Measurements from ENCODE around the gene COMT. TPM values are rescaled to one million over a fixed set of nuclear protein-coding genes. Genes with fewer than 3 reads are reported as not detected.

Gene COMT
- total RNA-seq, 4 donors from 2014 or later, result 58.5 to 103 (median 85.3) TPM

DNA sequence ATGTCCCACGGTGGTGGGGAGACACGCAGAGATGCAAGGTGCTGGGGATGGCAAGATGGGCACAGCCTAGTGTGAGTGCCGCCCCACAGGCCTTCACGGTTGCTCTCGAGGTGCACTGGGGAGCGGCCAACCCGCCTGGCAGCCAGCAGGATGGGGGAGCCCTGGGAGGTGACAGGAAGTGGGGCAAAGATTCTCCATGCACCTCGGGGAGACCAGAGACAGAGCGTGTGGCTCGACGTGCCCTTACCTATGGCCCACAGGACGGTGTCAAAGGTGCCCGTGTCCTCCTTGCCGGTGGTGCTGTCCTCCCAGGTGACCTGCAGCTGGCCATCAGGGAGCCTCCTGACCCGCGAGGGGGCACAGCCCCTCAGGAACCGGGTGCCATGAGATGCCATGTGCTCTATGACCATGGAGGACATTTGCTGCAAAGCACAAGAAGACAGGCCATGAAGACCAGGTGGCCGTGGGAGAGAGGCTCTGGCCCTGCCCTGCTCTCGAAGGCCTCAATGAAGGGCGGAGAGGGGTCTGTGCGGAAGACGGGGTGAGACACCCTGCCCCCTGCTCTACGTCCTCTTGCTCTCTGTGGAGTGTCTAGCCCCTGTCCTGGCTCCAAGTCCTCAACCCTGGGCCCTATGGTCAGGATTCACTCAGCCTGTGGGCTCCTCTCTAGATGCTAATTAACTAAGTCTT is 46.3 kb upstream of the COMT start:
- no peak overlapping the region for H3K4me3 ChIP-seq
- in situ Hi-C loops (cut with MboI; ENCODE audit: low pct_ligation_motif_present in 1 of 4, low pct_unique_long_range_greater_than_20kb in 1 of 4, low sequenced_read_pairs in 3 of 4) (no loop called here), intact Hi-C loops (cut with DNase I; ENCODE audit: low total_unique reads) (no loop called here)
- H3K27ac ChIP-seq, result no peak overlapping the region
- H3K4me1 ChIP-seq, result peaks cover 0 to 9% (median 4%) of the 10 kb centered on the region in 4 donors
- H3K36me3 ChIP-seq, result no peaks in the 10 kb centered on the region
- H3K27me3 ChIP-seq, result no peaks in the 10 kb centered on the region
- no peak for DNase-seq
- 91 to 92% methylated on average over 8 to 18 of the region's 23 CpGs for WGBS, 2 donors (ENCODE audit: low coverage in 1 of 2)
- H3K9me3 ChIP-seq, result no peaks in the 10 kb centered on the region
- no peak for TF ChIP-seq POLR2AphosphoS5 (IDR thresholded peaks at IDR 0.05)
- TF ChIP-seq POLR2A (IDR thresholded peaks at IDR 0.05), result no peak
- TF ChIP-seq, protein P1, sequence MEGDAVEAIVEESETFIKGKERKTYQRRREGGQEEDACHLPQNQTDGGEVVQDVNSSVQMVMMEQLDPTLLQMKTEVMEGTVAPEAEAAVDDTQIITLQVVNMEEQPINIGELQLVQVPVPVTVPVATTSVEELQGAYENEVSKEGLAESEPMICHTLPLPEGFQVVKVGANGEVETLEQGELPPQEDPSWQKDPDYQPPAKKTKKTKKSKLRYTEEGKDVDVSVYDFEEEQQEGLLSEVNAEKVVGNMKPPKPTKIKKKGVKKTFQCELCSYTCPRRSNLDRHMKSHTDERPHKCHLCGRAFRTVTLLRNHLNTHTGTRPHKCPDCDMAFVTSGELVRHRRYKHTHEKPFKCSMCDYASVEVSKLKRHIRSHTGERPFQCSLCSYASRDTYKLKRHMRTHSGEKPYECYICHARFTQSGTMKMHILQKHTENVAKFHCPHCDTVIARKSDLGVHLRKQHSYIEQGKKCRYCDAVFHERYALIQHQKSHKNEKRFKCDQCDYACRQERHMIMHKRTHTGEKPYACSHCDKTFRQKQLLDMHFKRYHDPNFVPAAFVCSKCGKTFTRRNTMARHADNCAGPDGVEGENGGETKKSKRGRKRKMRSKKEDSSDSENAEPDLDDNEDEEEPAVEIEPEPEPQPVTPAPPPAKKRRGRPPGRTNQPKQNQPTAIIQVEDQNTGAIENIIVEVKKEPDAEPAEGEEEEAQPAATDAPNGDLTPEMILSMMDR (IDR thresholded peaks at IDR 0.05), result no peak
- no peak for TF ChIP-seq EP300 (IDR thresholded peaks at IDR 0.05; ENCODE audit: low read depth)

DNA sequence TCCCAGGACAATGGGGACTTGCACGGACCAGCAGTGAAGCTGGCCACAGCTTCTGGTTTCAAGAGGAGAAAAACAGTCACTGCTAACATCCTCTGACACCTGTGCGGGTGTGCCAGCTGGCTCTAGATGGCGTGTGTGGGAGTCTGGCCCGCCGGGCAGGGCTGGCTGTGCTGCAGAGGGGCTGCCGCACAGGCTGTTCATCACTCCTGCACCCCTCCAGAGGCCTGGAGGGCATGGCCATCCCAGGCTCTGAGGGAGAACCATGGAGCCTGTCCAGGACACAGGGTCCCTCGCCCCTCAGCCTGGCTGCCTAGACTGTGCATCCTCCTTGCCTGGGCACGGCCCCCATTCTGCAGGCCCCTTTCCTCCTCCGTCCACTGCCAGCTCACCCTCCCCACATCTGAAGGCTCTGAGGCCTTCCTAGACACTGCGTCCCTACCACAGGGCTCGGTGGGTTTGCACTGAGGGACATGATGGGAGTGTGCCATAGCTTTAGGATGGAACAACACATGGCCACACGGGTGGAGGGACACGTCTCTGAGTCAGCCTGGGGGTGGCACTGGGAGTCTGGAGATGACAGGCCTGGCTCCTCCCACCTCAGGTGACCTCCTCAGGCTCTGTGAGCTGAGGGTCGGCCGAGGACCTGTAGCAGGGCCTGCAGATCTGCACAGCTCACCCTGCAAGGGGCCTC is 44.8 kb upstream of the COMT start:
- in situ Hi-C loops (cut with MboI; ENCODE audit: low pct_ligation_motif_present in 1 of 4, low pct_unique_long_range_greater_than_20kb in 1 of 4, low sequenced_read_pairs in 3 of 4), result no loop called here
- peaks cover 0 to 14% (median 7%) of the 10 kb centered on the region in 4 donors for H3K4me1 ChIP-seq
- H3K9me3 ChIP-seq, result no peaks in the 10 kb centered on the region
- no peaks in the 10 kb centered on the region for H3K36me3 ChIP-seq
- WGBS, 2 donors (ENCODE audit: low coverage in 1 of 2), result 83% methylated on average over 11 of the region's 15 CpGs; no CpG with 5 or more reads in 1 of the 2 donors
- TF ChIP-seq, protein P1 (IDR thresholded peaks at IDR 0.05), result no peak
- no peak for TF ChIP-seq EP300 (IDR thresholded peaks at IDR 0.05; ENCODE audit: low read depth)
- TF ChIP-seq POLR2AphosphoS5 (IDR thresholded peaks at IDR 0.05), result no peak
- TF ChIP-seq POLR2A (IDR thresholded peaks at IDR 0.05), result no peak
- H3K27me3 ChIP-seq, result no peaks in the 10 kb centered on the region
- intact Hi-C loops (cut with DNase I; ENCODE audit: low total_unique reads), result no loop called here
- no peak overlapping the region for H3K27ac ChIP-seq
- DNase-seq, result no peak
- no peak overlapping the region for H3K4me3 ChIP-seq

DNA sequence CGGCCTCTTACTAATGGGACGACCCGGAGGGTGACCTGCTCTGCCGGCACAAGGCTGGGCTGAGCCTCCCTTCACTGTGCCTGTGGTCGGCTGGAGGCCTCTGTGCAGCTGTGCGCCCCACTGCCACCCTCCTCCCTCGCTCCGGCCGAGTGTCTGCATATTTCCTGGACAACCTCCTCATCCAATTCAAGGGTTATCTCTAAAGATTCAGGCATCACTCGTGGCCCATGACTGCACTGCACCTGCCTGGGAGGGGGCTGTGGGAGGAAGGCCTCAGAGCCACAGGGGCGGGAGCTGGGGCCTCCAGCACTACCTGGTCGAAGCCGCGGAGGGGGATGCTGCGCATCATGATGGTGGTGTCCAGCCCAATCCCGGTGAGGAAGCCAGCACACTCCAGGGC is 43.8 kb upstream of the COMT start:
- H3K36me3 ChIP-seq, result no peaks in the 10 kb centered on the region
- DNase-seq, result no peak
- peaks cover 0 to 8% (median 6%) of the 10 kb centered on the region in 4 donors for H3K4me1 ChIP-seq
- no peak overlapping the region for H3K27ac ChIP-seq
- 90% methylated on average over 15 of the region's 16 CpGs; no CpG with 5 or more reads in 1 of the 2 donors for whole genome bisulfite sequencing, 2 donors (ENCODE audit: low coverage in 1 of 2)
- H3K9me3 ChIP-seq, result no peaks in the 10 kb centered on the region
- no peak overlapping the region for H3K4me3 ChIP-seq
- in situ Hi-C loops (cut with MboI; ENCODE audit: low pct_ligation_motif_present in 1 of 4, low pct_unique_long_range_greater_than_20kb in 1 of 4, low sequenced_read_pairs in 3 of 4), result no loop called here
- intact Hi-C loops (cut with DNase I; ENCODE audit: low total_unique reads), result no loop called here
- TF ChIP-seq POLR2AphosphoS5 (IDR thresholded peaks at IDR 0.05) (no peak), POLR2A (IDR thresholded peaks at IDR 0.05) (no peak), EP300 (IDR thresholded peaks at IDR 0.05; ENCODE audit: low read depth) (no peak)
- TF ChIP-seq, protein P1 (IDR thresholded peaks at IDR 0.05), result no peak
- no peaks in the 10 kb centered on the region for H3K27me3 ChIP-seq

DNA sequence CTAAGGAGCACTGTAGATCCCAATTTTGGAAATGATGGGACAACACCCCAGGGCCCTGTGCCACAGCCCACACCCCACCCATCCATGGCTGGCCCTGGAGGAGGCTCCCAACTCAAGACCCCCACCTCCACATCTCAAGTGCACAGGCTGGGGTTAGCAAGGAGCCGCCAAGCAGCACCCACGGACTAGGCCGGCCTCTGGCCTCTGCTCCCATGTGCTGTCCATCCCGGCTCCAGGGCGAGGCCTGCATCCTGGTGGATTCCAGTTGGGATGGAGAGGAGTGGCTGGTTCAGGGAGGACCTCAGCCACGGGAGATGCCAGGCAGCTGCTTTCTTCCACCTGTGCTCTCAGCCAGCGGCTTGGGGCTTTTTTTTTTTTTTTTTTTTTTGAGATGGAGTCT is 43.4 kb upstream of the COMT start:
- Histone ChIP-seq H3K4me3 (no peak overlapping the region), H3K4me1 (peaks cover 0 to 8% (median 6%) of the 10 kb centered on the region in 4 donors), H3K36me3 (no peaks in the 10 kb centered on the region), H3K9me3 (no peaks in the 10 kb centered on the region), H3K27me3 (no peaks in the 10 kb centered on the region), H3K27ac (no peak overlapping the region)
- WGBS, 2 donors (ENCODE audit: low coverage in 1 of 2), result 65 to 86% methylated on average over 3 to 7 of the region's 7 CpGs
- TF ChIP-seq POLR2AphosphoS5 (IDR thresholded peaks at IDR 0.05) (no peak), EP300 (IDR thresholded peaks at IDR 0.05; ENCODE audit: low read depth) (no peak), POLR2A (IDR thresholded peaks at IDR 0.05) (no peak)
- TF ChIP-seq, protein P1 (IDR thresholded peaks at IDR 0.05), result no peak
- DNase-seq, result no peak
- intact Hi-C loops (cut with DNase I; ENCODE audit: low total_unique reads) (no loop called here), in situ Hi-C loops (cut with MboI; ENCODE audit: low pct_ligation_motif_present in 1 of 4, low pct_unique_long_range_greater_than_20kb in 1 of 4, low sequenced_read_pairs in 3 of 4) (no loop called here)

All from transverse colon (tissue), 4 donors.